H1 (cell line): Measurements from ENCODE around the gene UTRN. TPM values are rescaled to one million over a fixed set of nuclear protein-coding genes. Genes with fewer than 3 reads are reported as not detected.

ENCODE experiments used
- BACH1 ChIP-seq: IDR thresholded peaks from 2 replicates; pipeline ENCODE4 v1.6.1; 2012; ENCODE audit warnings: low read length, improper control_type of control experiment
- CBX8 ChIP-seq: fragments of 300-800, 300-1000 bp; sonication (generic); IDR thresholded peaks from 2 replicates; pipeline ENCODE4 v1.7.1; 2016; ENCODE audit warnings: low read depth, low read length, borderline replicate concordance
- HDAC6 ChIP-seq: IDR thresholded peaks from one replicate; pipeline ENCODE4 v1.7.1; 2012; ENCODE audit warnings: low read depth, mild to moderate bottlenecking, inconsistent platforms, low read length, moderate library complexity
- KDM4A ChIP-seq: IDR thresholded peaks from one replicate; pipeline ENCODE4 v1.7.1; 2012; ENCODE audit warnings: low read depth, mild to moderate bottlenecking, moderate library complexity, low read length, inconsistent platforms; ENCODE audit not compliant: severe bottlenecking
- POU5F1 ChIP-seq: IDR thresholded peaks from 2 replicates; pipeline ENCODE4 v1.6.1; 2011; ENCODE audit warnings: low read depth, mild to moderate bottlenecking, low read length, moderate library complexity
- SIN3A ChIP-seq, 2 experiments: IDR thresholded peaks in 1 of 2; conservative IDR thresholded peaks in 1 of 2; 2 replicates each; pipeline ENCODE4 v1.6.1; 2011 to 2012; ENCODE audit warnings: low read length in 2 of 2, improper control_type of control experiment in 1 of 2, low read depth in 1 of 2, mild to moderate bottlenecking in 1 of 2
- TAF7 ChIP-seq: optimal IDR thresholded peaks from 2 replicates; pipeline ENCODE3; 2011; ENCODE audit warnings: low read depth, mild to moderate bottlenecking, inconsistent platforms, low read length, moderate library complexity, borderline replicate concordance
- ZNF274 ChIP-seq: IDR thresholded peaks from 2 replicates; pipeline ENCODE4 v1.7.0; 2012; ENCODE audit warnings: low read length, borderline replicate concordance; ENCODE audit errors: extremely low read depth
- polyA plus RNA-seq, 7 experiments: library from polyadenylated mRNA; depleted of rRNA in 3 of 7; stranded (reverse) in 5 of 7; unstranded in 2 of 7; fragments of >200 nt in 5 of 7; fragments of 200-250 nt in 2 of 7; gene quantifications; 1 replicate in 5 of 7; 2 replicates in 1 of 7; 4 replicates in 1 of 7; pipeline versions ENCODE4 v1.2.1 to v1.2.3, GENCODE V29; 2011 to 2013; ENCODE audit warnings: missing spikeins in 2 of 7, mixed read lengths in 2 of 7
- total RNA-seq: library from RNA; stranded (reverse); fragmentation: NEBNext Ultra II Directional; extraction: Animal tissue kit (Norgen Biotek cat#: 25700); gene quantifications from 2 replicates; pipeline ENCODE4 v1.2.1, GENCODE V29; 2021
- TF ChIP-seq, protein P1 (sequence below): fragments of 300-600 bp; sonication (generic); IDR thresholded peaks from 2 replicates; pipeline ENCODE4 v1.7.1; 2012; ENCODE audit warnings: low read length, moderate library complexity, mild to moderate bottlenecking, inconsistent platforms; ENCODE audit not compliant: insufficient replicate concordance

Gene UTRN
- total and polyA plus RNA-seq, 2 of the 8 experiments (the other 6 are each of a cell fraction or from before 2014, with no cell fraction given) = 25.0 to 112 TPM

DNA sequence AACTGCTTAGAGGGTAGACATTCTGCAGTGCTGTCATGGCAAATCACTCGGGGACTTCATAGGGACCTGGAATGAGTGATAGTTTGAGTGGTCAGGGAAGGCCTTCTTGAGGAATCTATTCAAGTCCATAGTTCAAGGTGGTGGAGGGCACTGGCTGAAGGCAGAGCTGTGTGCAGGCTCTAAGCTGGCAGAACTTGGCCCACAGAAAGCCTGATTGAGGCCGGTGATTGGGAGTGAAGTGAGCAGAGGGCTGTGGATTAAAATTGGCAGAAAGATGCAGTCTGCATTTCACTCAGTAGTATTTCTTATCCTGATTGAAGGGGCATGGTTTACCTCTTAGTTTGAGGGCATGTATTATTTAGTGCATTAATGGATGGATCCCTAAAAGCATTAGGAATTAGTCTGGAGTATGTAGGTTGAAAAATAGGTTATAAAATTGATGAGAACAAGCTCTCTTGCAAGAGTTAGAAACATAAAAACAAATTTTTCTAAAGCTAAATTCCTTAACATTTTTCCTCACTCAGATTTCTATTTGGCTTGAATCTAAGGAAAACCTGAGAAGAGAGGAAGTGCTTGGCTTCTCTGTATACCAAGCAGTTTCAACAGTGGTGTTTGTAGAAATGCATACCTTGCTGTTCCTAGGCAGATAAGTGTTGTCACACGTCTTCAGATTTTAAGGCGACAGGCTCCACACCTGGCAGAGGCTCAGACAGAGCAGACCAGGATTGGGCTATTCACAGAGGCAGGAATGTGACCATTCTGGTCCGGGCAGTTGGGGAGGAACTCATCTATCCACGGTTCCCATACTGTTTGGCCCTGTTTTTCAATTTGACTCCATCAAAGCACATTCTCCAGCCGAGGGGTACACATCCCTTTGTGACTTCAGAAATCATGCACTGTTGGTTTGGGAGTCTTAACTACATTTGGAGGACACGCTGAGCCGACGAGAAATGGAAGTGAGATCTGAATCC is 45.2 kb downstream of the UTRN start (continued):
- TF ChIP-seq, protein P1, sequence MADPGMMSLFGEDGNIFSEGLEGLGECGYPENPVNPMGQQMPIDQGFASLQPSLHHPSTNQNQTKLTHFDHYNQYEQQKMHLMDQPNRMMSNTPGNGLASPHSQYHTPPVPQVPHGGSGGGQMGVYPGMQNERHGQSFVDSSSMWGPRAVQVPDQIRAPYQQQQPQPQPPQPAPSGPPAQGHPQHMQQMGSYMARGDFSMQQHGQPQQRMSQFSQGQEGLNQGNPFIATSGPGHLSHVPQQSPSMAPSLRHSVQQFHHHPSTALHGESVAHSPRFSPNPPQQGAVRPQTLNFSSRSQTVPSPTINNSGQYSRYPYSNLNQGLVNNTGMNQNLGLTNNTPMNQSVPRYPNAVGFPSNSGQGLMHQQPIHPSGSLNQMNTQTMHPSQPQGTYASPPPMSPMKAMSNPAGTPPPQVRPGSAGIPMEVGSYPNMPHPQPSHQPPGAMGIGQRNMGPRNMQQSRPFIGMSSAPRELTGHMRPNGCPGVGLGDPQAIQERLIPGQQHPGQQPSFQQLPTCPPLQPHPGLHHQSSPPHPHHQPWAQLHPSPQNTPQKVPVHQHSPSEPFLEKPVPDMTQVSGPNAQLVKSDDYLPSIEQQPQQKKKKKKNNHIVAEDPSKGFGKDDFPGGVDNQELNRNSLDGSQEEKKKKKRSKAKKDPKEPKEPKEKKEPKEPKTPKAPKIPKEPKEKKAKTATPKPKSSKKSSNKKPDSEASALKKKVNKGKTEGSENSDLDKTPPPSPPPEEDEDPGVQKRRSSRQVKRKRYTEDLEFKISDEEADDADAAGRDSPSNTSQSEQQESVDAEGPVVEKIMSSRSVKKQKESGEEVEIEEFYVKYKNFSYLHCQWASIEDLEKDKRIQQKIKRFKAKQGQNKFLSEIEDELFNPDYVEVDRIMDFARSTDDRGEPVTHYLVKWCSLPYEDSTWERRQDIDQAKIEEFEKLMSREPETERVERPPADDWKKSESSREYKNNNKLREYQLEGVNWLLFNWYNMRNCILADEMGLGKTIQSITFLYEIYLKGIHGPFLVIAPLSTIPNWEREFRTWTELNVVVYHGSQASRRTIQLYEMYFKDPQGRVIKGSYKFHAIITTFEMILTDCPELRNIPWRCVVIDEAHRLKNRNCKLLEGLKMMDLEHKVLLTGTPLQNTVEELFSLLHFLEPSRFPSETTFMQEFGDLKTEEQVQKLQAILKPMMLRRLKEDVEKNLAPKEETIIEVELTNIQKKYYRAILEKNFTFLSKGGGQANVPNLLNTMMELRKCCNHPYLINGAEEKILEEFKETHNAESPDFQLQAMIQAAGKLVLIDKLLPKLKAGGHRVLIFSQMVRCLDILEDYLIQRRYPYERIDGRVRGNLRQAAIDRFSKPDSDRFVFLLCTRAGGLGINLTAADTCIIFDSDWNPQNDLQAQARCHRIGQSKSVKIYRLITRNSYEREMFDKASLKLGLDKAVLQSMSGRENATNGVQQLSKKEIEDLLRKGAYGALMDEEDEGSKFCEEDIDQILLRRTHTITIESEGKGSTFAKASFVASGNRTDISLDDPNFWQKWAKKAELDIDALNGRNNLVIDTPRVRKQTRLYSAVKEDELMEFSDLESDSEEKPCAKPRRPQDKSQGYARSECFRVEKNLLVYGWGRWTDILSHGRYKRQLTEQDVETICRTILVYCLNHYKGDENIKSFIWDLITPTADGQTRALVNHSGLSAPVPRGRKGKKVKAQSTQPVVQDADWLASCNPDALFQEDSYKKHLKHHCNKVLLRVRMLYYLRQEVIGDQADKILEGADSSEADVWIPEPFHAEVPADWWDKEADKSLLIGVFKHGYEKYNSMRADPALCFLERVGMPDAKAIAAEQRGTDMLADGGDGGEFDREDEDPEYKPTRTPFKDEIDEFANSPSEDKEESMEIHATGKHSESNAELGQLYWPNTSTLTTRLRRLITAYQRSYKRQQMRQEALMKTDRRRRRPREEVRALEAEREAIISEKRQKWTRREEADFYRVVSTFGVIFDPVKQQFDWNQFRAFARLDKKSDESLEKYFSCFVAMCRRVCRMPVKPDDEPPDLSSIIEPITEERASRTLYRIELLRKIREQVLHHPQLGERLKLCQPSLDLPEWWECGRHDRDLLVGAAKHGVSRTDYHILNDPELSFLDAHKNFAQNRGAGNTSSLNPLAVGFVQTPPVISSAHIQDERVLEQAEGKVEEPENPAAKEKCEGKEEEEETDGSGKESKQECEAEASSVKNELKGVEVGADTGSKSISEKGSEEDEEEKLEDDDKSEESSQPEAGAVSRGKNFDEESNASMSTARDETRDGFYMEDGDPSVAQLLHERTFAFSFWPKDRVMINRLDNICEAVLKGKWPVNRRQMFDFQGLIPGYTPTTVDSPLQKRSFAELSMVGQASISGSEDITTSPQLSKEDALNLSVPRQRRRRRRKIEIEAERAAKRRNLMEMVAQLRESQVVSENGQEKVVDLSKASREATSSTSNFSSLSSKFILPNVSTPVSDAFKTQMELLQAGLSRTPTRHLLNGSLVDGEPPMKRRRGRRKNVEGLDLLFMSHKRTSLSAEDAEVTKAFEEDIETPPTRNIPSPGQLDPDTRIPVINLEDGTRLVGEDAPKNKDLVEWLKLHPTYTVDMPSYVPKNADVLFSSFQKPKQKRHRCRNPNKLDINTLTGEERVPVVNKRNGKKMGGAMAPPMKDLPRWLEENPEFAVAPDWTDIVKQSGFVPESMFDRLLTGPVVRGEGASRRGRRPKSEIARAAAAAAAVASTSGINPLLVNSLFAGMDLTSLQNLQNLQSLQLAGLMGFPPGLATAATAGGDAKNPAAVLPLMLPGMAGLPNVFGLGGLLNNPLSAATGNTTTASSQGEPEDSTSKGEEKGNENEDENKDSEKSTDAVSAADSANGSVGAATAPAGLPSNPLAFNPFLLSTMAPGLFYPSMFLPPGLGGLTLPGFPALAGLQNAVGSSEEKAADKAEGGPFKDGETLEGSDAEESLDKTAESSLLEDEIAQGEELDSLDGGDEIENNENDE = peak; percentile 82
- no peak for TF ChIP-seq POU5F1
- TF ChIP-seq TAF7 = peak; percentile 64
- TF ChIP-seq CBX8 = no peak
- TF ChIP-seq KDM4A = no peak
- TF ChIP-seq HDAC6 = no peak
- TF ChIP-seq BACH1 = no peak
- no peak for TF ChIP-seq SIN3A (conservative IDR thresholded peaks at IDR 0.05 in 1 of 2, IDR thresholded peaks at IDR 0.05 in 1 of 2; ENCODE audit: low read depth in 1 of 2, low read length in 2 of 2)
- TF ChIP-seq ZNF274 = no peak
